CD4-positive, alpha-beta memory T cell (primary cell): ENCODE data around the gene GPSM3. TPM values are rescaled to one million over a fixed set of nuclear protein-coding genes. Genes with fewer than 3 reads are reported as not detected.

ENCODE experiments used
- CTCF ChIA-PET: fragments of 350-600 bp; sonication (Branson Sonifier 250); formaldehyde crosslinking; loops from one replicate; lab custom pipeline; 2021; ENCODE audit warnings: inconsistent platforms; ENCODE audit not compliant: partially characterized antibody; lab: Charles Lee
- POLR2A ChIA-PET: fragments of 350-600 bp; sonication (Branson Sonifier 250); formaldehyde crosslinking; loops from one replicate; lab custom pipeline; 2021; ENCODE audit not compliant: partially characterized antibody; lab: Charles Lee
- DNase-seq, 5 donors: peaks; one replicate each; pipeline versions ENCODE4 v3.0.0 to v3.0.0-alpha.2; 2020 to 2022; ENCODE audit warnings: mixed read lengths in 1 of 5
- H3K27ac ChIP-seq: one replicate; pipeline ENCODE4 v1.7.0; 2013; ENCODE audit warnings: low read depth, low read length
- H3K27me3 ChIP-seq: 2 replicates; pipeline ENCODE4 v1.7.0; 2013; ENCODE audit warnings: mild to moderate bottlenecking, low read length, moderate library complexity; ENCODE audit not compliant: insufficient read depth
- H3K36me3 ChIP-seq: 2 replicates; pipeline ENCODE4 v1.7.0; 2013; ENCODE audit warnings: mild to moderate bottlenecking, low read length, moderate library complexity; ENCODE audit not compliant: insufficient read depth
- H3K4me1 ChIP-seq: 2 replicates; pipeline ENCODE4 v1.7.0; 2013; ENCODE audit warnings: mild to moderate bottlenecking, low read length, moderate library complexity; ENCODE audit not compliant: insufficient read depth
- H3K4me3 ChIP-seq, 2 donors: one replicate each; pipeline ENCODE4 v1.7.0; 2013; ENCODE audit warnings: low read length in 2 of 2, mild to moderate bottlenecking in 1 of 2
- H3K9me3 ChIP-seq, 2 donors: one replicate each; pipeline ENCODE4 v1.7.0; 2013; ENCODE audit warnings: low read length in 2 of 2, control low read depth in 1 of 2; ENCODE audit not compliant: control insufficient read depth in 1 of 2
- H3K27ac Mint-ChIP-seq, 7 donors: one replicate each; pipeline ENCODE4 v1.8.0; 2020 to 2021; ENCODE audit warnings: mixed read lengths in 7 of 7, mild to moderate bottlenecking in 6 of 7, inconsistent platforms in 3 of 7, moderate library complexity in 3 of 7
- H3K27me3 Mint-ChIP-seq, 2 donors: one replicate each; pipeline ENCODE4 v1.8.0; 2020 to 2021; ENCODE audit warnings: mixed read lengths in 2 of 2
- H3K36me3 Mint-ChIP-seq, 2 donors: one replicate each; pipeline ENCODE4 v1.8.0; 2020 to 2021; ENCODE audit warnings: mixed read lengths in 2 of 2, inconsistent platforms in 1 of 2, mild to moderate bottlenecking in 1 of 2
- H3K4me1 Mint-ChIP-seq, 4 donors: one replicate each; pipeline ENCODE4 v1.8.0; 2020 to 2021; ENCODE audit warnings: mixed read lengths in 4 of 4, mild to moderate bottlenecking in 1 of 4
- H3K4me3 Mint-ChIP-seq, 8 donors: one replicate each; pipeline ENCODE4 v1.8.0; 2020 to 2021; ENCODE audit warnings: mixed read lengths in 8 of 8, mild to moderate bottlenecking in 7 of 8, moderate library complexity in 6 of 8, inconsistent platforms in 3 of 8
- H3K9me3 Mint-ChIP-seq, 8 donors: one replicate each; pipeline ENCODE4 v1.8.0; 2020 to 2021; ENCODE audit warnings: mixed read lengths in 8 of 8, mild to moderate bottlenecking in 5 of 8, inconsistent platforms in 3 of 8, moderate library complexity in 1 of 8
- intact Hi-C: fragments of 100-400 bp; cut with micrococcal nuclease; formaldehyde crosslinking; loops from one replicate; pipeline ENCODE4 v1.15.1; 2023
- polyA plus RNA-seq, 2 donors: library from polyadenylated mRNA; unstranded; fragments of 300-500 nt; fragmentation: Illumina TruSeq; gene quantifications; one replicate each; pipeline ENCODE4 v1.2.3, GENCODE V29; 2021
- total RNA-seq, 2 experiments: library from RNA; stranded (reverse); gene quantifications; one replicate each; pipeline ENCODE4 v1.2.3, GENCODE V29; 2021

Gene GPSM3
- total and polyA plus RNA-seq, 4 experiments from 2014 or later = 110 to 313 (median 237) TPM

DNA sequence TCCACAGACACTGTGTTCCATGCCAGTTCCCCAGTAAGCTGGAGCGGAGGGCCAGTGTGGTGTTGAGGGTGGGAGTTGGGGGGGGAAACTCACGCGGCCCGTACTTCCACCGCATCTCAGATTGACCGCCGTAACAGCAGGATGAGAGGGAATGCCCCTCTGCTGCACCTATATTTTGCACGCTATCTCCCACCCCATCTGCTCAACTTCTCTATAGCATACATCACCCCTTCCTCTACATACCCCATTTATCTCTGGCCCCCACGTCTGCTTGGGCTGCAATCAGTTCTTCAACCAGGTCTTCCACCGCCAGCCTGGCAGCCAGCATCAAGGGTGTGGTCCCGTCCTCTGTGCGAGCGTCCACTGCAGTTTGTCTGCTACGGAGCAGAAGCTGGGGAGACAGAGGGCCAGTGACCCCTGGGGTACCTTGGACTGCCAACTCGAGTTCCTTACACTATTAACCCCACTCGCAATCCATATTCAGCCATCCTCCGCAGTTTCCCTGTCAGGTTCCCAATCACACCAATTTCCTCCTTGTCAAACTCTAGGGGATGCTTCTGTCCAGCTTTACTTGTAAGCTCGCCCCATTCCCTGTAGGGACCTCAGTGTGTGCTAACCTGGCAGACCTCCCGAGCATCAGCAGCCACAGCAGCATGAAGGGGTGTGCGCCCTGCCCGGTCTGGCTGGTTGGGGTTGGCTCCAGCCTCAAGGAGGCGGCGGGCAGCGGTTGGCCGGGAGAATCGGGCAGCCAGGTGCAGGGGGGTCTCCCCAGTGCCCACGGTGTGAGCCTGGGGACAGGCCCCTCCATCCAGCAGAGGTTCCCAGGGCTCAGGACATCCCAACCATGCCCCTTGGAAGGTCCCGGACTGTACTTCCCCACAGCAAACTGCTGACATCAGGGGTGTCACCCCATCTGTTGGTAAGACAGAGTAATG, 4.5 kb upstream of the GPSM3 start:
- H3K36me3 ChIP-seq = no peaks in the 10 kb centered on the region
- peak overlapping the region; percentile 98 for H3K27ac ChIP-seq
- Mint-ChIP-seq H3K4me1 (peaks cover 23 to 47% (median 27%) of the 10 kb centered on the region in 4 donors), H3K9me3 (no peaks in the 10 kb centered on the region), H3K4me3 (peak overlapping the region; percentile 93 to 100 (median 98)), H3K27ac (peak overlapping the region; percentile 97 to 100 (median 99)), H3K36me3 (peaks cover 4 to 11% of the 10 kb centered on the region in 2 donors), H3K27me3 (peaks cover 0 to 2% of the 10 kb centered on the region in 2 donors)
- CTCF ChIA-PET = interaction anchor here (0.7 to 1.5 kb wide), 3 partner anchors 48 to 67 kb away, joined by 3 to 4 read pairs (median 3); partner anchors contain the start of gene FKBPL
- DNase-seq = no peak
- POLR2A ChIA-PET = interaction anchor here (0.6 to 12.7 kb wide), 9 partner anchors 17 to 781 kb away, joined by 3 to 188 read pairs (median 4); partner anchors contain the start of genes ATF6B, EGFL8 and FKBPL
- intact Hi-C loops = loop anchor here (2.0 to 10.0 kb wide), 3 partner anchors 48 to 1218 kb away; partner anchors contain the start of genes CUTA, HSD17B8, PHF1 and RING1
- no peaks in the 10 kb centered on the region for H3K27me3 ChIP-seq
- H3K4me1 ChIP-seq = peaks cover 33% of the 10 kb centered on the region
- H3K4me3 ChIP-seq = peak overlapping the region; percentile 53 to 97
- no peaks in the 10 kb centered on the region for H3K9me3 ChIP-seq

DNA sequence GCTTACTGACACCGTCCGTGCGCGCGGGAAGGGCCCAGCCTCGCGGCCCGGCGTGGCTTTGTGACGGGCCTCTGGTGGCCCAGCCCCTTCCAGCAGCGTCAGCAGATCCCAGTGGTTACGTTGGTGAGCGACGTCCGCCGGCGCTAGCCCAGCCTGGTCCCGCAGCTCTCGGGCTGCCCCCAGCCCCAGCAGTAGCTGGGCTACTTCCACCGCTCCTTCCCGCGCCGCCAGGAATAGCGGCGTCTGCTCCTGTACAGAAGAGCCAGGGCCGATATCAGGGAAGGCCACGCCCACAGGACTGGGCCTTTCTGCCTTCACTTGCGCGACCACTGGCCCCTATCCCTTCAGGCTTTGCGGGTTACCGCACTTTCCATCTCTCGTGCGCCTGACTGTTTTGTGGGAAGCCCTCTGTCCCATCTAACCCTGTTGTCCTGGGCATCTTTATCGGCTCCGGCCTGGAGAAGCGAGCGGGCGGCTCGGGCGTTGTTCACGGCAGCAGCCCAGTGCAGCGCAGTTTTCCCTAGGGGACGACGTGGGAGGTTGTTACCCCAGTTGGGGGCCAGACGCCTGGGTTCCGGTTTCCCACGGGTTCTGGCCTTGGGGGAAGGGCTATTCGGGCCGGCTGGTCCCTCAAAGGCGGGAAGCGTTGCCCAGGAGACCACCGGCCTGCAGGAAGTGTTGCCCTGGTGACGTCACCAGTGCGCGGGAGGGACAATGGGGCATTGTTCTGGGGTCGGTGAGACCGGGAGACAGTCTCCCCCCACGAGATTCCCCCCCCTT, 3.6 kb upstream of the GPSM3 start:
- Histone ChIP-seq H3K27me3 (no peaks in the 10 kb centered on the region), H3K4me1 (peaks cover 33% of the 10 kb centered on the region), H3K27ac (peak overlapping the region; percentile 98), H3K9me3 (no peaks in the 10 kb centered on the region), H3K4me3 (peak overlapping the region; percentile 53 to 97), H3K36me3 (no peaks in the 10 kb centered on the region)
- Mint-ChIP-seq H3K4me1 (peaks cover 23 to 55% (median 27%) of the 10 kb centered on the region in 4 donors), H3K4me3 (peak overlapping the region; percentile 93 to 100 (median 98)), H3K27me3 (peaks cover 0 to 2% of the 10 kb centered on the region in 2 donors), H3K9me3 (no peaks in the 10 kb centered on the region), H3K36me3 (peaks cover 12 to 20% of the 10 kb centered on the region in 2 donors), H3K27ac (peak overlapping the region; percentile 97 to 100 (median 99))
- CTCF ChIA-PET = interaction anchor here (0.8 to 2.5 kb wide), 14 partner anchors 14 to 776 kb away, joined by 3 to 15 read pairs (median 4); partner anchors contain the start of genes AGPAT1, ATF6B, FKBPL and TAP2
- DNase-seq = peak in 1 of 5 donors; percentile 76
- intact Hi-C loops = loop anchor here (1.0 to 10.0 kb wide), 8 partner anchors 18 to 1219 kb away; partner anchors contain the start of genes ATF6B, CUTA, HSD17B8 and PHF1
- POLR2A ChIA-PET = interaction anchor here (0.6 to 12.7 kb wide), 33 partner anchors 9 to 1076 kb away, joined by 3 to 408 read pairs (median 4); partner anchors contain the start of genes AGPAT1, ATF6B, BAG6 and DDX39B

DNA sequence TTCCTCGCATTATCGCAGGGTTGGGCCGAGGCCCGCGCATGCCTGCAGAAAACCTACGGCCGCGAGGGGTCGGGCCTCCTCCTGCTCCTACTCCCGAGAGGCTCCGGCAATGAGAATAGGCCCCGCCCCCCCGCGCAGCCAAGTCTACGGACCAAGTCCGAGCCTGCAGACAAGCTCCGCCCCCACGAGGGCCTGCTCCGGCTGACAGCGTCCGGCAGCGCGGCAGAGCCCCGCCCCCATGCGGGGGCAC, 3.1 kb upstream of the GPSM3 start:
- Histone ChIP-seq H3K9me3 (no peaks in the 10 kb centered on the region), H3K4me3 (peak overlapping the region in 1 of 2 donors; percentile 97), H3K27me3 (no peaks in the 10 kb centered on the region), H3K27ac (peak overlapping the region; percentile 98), H3K4me1 (peaks cover 33% of the 10 kb centered on the region), H3K36me3 (no peaks in the 10 kb centered on the region)
- ChIA-PET CTCF (interaction anchor here (0.8 to 2.5 kb wide), 14 partner anchors 13 to 776 kb away, joined by 3 to 15 read pairs (median 4); partner anchors contain the start of genes AGPAT1, ATF6B, FKBPL and TAP2), POLR2A (interaction anchor here (0.7 to 12.7 kb wide), 29 partner anchors 9 to 1076 kb away, joined by 3 to 408 read pairs (median 5); partner anchors contain the start of genes AGPAT1, ATF6B, BAG6 and DDX39B)
- intact Hi-C loops = loop anchor here (1.0 to 10.0 kb wide), 7 partner anchors 17 to 1219 kb away; partner anchors contain the start of genes ATF6B, CUTA, HSD17B8 and PHF1
- peak; percentile 99 to 100 (median 100) for DNase-seq
- Mint-ChIP-seq H3K9me3 (no peaks in the 10 kb centered on the region), H3K4me1 (peaks cover 23 to 58% (median 27%) of the 10 kb centered on the region in 4 donors), H3K27me3 (peaks cover 0 to 2% of the 10 kb centered on the region in 2 donors), H3K27ac (peak overlapping the region; percentile 97 to 100 (median 99)), H3K4me3 (peak overlapping the region; percentile 93 to 100 (median 98)), H3K36me3 (peaks cover 15 to 22% of the 10 kb centered on the region in 2 donors)

DNA sequence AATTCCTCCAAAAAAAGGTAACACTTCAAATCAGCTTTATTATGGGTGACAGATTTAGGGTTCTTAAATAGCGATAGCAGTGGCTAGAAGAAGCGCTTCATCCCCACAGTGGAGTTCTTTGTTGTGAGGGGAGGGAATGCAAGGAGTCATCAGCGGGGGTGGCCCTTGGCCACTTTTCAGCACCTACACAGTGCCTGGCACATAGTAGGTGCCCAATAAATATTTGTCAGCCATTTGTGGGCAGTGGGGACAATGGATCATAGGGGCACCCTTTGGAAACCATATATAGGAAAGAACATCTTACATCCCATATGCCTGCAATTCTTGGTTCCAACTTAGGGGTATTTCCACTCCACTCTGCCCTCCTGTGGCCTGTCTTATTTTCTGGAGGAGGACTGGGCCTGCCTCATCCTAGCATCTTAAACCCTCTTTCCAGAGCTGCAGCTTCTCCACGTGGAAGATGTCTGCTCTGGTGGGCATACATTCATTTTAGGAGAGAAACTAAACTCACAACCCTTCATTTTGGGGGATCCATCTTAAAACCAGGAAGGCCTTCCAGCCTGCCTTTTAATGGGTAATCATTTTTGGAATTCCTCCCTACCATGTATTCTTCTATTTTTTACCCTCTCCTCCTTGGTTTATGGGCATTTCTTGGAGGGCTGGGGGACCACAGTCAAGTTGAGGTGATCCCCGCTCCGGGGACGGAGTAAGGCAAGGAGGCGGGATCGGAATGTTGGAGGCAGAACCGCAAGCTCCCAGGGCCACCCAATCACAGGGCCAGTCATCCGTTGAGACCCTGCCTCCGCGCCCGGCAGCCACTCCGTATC, 2.6 kb upstream of the GPSM3 start:
- Mint-ChIP-seq H3K4me3 (peak overlapping the region; percentile 93 to 100 (median 98)), H3K9me3 (no peaks in the 10 kb centered on the region), H3K36me3 (peaks cover 20 to 28% of the 10 kb centered on the region in 2 donors), H3K27me3 (no peaks in the 10 kb centered on the region), H3K4me1 (peaks cover 23 to 63% (median 27%) of the 10 kb centered on the region in 4 donors), H3K27ac (peak overlapping the region; percentile 95 to 100 (median 99))
- intact Hi-C loops = loop anchor here (1.0 to 10.0 kb wide), 7 partner anchors 17 to 1220 kb away; partner anchors contain the start of genes ATF6B, CUTA, HSD17B8 and PHF1
- POLR2A ChIA-PET = interaction anchor here (0.7 to 12.7 kb wide), 30 partner anchors 9 to 1077 kb away, joined by 3 to 408 read pairs (median 5); partner anchors contain the start of genes AGPAT1, ATF6B, BAG6 and DDX39B
- Histone ChIP-seq H3K9me3 (no peaks in the 10 kb centered on the region), H3K27ac (peak overlapping the region; percentile 98), H3K4me1 (peaks cover 33% of the 10 kb centered on the region), H3K27me3 (no peaks in the 10 kb centered on the region), H3K4me3 (peak overlapping the region; percentile 21 to 97), H3K36me3 (no peaks in the 10 kb centered on the region)
- peak in 2 of 5 donors; percentile 52 to 67 for DNase-seq
- CTCF ChIA-PET = interaction anchor here (0.7 to 2.5 kb wide), 15 partner anchors 13 to 777 kb away, joined by 3 to 15 read pairs (median 4); partner anchors contain the start of genes AGPAT1, ATF6B, FKBPL and TAP2

DNA sequence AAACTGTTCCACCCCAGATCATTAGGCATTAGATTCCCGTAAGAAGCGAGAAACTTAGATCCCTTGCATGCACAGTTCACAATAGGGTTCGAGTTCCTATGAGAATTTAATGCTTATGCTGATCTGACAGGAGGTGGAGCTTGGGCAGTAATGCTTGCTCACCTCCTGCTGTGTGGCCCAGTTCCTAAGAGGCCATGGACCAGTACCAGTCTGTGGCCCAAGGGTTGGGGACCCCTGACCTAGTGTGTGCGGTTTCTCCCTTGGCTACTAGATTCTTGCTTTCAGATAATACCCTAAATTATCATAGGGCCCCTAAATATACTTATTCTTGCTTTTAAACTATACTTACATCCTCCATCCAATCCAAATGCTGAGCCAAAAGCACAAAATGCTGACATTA, 1.9 kb upstream of the GPSM3 start:
- no peak for DNase-seq
- POLR2A ChIA-PET = interaction anchor here (1.1 to 12.7 kb wide), 8 partner anchors 8 to 777 kb away, joined by 4 to 408 read pairs (median 18); partner anchors contain the start of genes AGPAT1, ATF6B, BAG6 and FKBPL
- H3K9me3 Mint-ChIP-seq = no peaks in the 10 kb centered on the region
- H3K27me3 ChIP-seq = no peaks in the 10 kb centered on the region
- no peaks in the 10 kb centered on the region for H3K27me3 Mint-ChIP-seq
- H3K36me3 Mint-ChIP-seq = peaks cover 21 to 28% of the 10 kb centered on the region in 2 donors
- no peaks in the 10 kb centered on the region for H3K36me3 ChIP-seq
- peak overlapping the region; percentile 21 to 97 for H3K4me3 ChIP-seq
- intact Hi-C loops = loop anchor here (2.0 to 10.0 kb wide), 3 partner anchors 776 to 1220 kb away; partner anchors contain the start of genes CUTA, HSD17B8, PHF1 and RING1
- H3K4me1 Mint-ChIP-seq = peaks cover 23 to 64% (median 27%) of the 10 kb centered on the region in 4 donors
- peak overlapping the region; percentile 95 to 100 (median 99) for H3K27ac Mint-ChIP-seq
- peaks cover 34% of the 10 kb centered on the region for H3K4me1 ChIP-seq
- peak overlapping the region; percentile 93 to 100 (median 98) for H3K4me3 Mint-ChIP-seq
- H3K9me3 ChIP-seq = no peaks in the 10 kb centered on the region
- peak overlapping the region; percentile 98 for H3K27ac ChIP-seq
- CTCF ChIA-PET = interaction anchor here (0.7 to 2.5 kb wide), 3 partner anchors 15 to 39 kb away, joined by 3 to 10 read pairs (median 4); partner anchors contain the start of gene AGPAT1
